Choroid plexus epithelial cell (primary cell): ENCODE results near the gene PPARG.
A peak's percentile ranks its signal among the peaks of the same experiment; 100 is the strongest.

ENCODE experiments used
- DNase-seq: peaks from one replicate; pipeline ENCODE4 v3.0.0-alpha.2; 2010; ENCODE audit warnings: low read depth
- H3K4me3 ChIP-seq: 2 replicates; pipeline ENCODE4 v1.5.1; 2011; ENCODE audit warnings: low read depth, mild to moderate bottlenecking, control low read depth, low read length, moderate library complexity
- CTCF ChIP-seq: conservative IDR thresholded peaks from 2 replicates; pipeline ENCODE4 v1.5.1; 2011; ENCODE audit warnings: low read depth, mild to moderate bottlenecking, control low read depth, inconsistent platforms, low read length, moderate library complexity

Gene PPARG

DNA sequence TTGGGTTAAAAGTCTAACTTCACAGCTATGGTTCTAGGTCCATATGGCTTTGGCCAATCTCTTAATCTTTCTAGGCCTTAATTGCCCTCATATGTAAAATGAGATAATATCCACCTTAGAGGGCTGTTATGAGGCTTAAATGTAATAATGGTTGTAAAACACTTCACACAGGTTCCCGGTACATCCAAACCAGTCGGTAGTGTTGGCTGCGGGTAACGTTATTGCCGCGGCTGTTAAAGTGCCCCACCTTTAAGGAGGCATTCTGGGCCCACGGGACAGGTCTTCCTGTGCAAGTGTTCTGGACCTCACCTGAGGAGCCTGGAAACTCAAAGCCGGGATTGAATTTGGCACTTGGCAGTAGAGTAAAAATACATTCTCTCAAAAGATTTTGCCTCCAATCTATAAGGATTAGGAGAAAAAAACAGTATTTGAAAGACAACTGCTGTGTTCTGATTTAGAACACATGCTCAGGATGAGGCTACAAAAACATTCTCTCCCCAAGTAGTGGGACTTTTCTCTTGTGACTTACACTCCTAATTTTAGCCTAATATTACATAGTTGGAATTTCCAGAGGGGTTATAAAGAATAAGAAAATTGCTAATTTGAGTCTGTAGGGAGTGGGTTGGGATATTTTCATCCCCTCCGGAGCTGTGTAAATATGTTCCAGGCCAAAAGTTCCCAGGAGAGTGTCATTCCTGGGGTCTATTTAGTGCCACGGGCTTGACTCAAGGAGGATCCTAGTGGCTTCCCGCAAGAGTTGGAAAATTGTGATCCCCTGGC, 150.5 kb downstream of the PPARG start:
- H3K4me3 ChIP-seq: no peak overlapping the region
- no peak for DNase-seq
- TF ChIP-seq CTCF: no peak

DNA sequence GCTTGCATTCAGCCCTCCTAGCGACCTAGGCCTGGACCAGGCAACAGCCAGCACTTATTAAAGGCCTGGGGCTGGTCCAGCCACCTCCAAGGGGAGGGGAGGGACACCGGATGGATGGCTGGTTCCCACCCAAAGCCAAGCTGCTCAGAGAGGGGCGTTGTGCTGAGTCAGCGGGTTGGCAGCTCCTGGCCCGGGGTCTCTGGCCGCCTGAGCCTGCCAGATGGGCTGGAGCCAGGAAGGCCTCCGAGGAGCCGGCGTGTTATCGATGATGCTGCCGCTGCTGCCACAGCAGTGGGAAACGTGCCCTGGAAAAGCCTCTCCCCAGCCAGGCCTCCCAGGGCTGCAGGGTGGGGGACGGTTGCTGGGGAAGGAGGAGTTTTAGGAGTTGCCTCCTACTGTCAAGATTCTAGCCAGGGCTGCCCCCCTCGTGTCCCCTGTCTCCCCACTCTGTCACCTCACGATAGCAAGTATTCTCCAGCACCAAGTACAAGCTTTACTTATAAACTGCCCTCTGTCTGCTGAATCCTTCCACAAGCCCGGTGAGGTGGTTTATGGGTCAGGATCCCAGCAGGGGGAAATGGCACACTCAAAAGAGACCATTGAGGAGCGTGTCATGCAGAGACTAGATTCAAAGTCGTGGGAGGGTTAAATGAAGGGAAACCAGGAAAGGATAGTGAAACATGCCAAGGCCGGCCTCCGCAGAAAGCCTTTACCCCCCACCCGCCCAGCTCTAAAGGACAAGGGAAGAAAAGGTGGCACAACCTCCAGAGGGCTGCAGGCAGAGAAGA, 152.3 kb downstream of the PPARG start:
- DNase-seq: peak; percentile 59
- no peak for TF ChIP-seq CTCF
- no peak overlapping the region for H3K4me3 ChIP-seq

DNA sequence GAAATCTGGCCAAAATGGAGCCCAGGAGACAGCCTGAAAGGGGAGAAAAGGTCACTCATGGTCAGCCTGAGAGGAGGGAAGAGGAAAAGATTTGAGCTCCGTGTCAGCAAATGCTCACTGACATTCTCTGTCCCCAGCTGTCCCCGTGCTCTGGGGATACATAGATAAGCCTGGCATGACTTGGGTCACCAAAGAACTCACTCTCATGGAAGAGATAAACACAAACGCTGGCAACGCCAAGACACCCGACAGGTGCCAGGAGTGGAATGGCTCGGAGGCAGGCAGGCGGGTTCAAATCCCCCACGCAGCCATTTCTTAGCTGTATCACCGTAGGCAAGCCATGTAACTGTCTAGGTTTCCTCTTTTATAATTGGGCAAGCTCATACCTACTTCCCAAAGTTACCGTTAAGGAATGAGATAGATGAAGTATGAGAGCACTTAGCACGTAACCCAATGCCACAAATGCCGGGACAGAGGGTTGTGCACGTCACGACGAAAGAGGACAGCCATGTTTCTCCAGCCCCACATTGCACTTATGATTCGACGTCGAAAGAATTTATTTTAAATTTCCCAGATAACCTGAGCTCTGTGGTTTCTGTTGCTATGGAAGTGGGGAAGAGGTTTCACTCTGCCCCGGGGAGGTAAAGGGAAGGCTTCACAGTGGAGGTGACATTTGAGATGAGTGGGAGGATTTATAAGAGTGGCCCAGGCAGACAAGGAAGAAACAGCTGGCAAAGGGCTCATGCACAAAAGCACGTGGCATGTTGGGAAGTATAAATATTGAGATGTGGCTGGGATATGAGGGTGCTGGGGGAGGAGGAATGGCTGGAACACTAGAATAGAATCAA, 154.0 kb downstream of the PPARG start:
- DNase-seq: no peak
- H3K4me3 ChIP-seq: no peak overlapping the region
- TF ChIP-seq CTCF: no peak

GRCh38 chr3:12443781-12444522, 155.1 kb downstream of the PPARG start:
- H3K4me3 ChIP-seq: no peak overlapping the region
- no peak for DNase-seq
- TF ChIP-seq CTCF: no peak

DNA sequence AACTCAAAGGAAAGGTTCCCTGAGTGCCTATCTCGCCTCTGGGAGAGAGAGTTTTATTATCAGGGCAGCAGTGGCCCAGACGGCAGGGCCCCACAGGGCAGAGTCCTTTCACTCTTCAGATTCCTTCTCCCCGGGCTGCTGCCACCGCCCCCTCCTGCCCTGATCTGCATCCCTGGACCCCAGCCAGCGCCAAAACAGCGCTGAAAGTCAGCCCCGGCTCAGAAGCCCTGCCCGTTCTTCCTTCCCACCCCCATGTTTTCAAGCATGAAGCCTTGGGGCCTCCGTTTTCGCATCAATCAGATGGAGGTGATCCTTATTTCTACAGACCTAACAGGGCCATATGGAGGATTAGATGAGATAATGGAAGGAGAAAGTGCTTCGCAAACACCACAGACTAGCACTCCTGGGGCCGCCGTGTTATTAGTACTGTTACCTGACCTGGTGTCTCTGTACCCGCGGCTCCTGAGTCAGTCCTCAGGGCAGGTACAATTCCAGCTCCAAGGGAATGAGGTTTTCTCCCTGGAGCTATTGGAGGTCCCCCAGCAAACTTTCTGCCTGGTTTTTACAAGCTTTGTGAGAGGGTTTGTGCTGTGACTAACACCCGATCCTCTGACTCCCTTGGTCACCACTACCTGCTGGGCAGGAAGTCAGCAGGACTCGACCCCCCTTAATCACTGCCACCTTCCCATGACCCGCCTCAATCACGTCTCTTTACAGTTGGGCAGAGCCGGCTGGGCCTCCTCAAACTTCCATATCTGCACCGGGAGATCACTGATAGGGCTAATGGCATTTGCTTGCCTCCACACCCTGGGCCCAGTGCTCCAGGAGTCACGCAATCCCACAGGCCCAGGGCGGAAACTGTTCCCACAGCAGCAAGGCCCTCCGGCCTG, 156.0 kb downstream of the PPARG start:
- no peak overlapping the region for H3K4me3 ChIP-seq

More for the DNA sequence above, 156.0 kb downstream of the PPARG start:
- DNase-seq: peak; percentile 57
- TF ChIP-seq CTCF: no peak
